Activated CD8-positive, alpha-beta memory T cell treated with anti-CD3 and anti-CD28 coated beads, Interleukin-2, amount 50 U/mL, for 1 hour (primary cell): ENCODE measurements around the gene DENND11.
A peak's percentile ranks its signal among the peaks of the same experiment; 100 is the strongest.

Source experiments
- DNase-seq: peaks from one replicate; pipeline ENCODE4 v3.0.0-alpha.2; 2020; ENCODE audit errors: extremely low read depth

The DENND11 gene, protein sequence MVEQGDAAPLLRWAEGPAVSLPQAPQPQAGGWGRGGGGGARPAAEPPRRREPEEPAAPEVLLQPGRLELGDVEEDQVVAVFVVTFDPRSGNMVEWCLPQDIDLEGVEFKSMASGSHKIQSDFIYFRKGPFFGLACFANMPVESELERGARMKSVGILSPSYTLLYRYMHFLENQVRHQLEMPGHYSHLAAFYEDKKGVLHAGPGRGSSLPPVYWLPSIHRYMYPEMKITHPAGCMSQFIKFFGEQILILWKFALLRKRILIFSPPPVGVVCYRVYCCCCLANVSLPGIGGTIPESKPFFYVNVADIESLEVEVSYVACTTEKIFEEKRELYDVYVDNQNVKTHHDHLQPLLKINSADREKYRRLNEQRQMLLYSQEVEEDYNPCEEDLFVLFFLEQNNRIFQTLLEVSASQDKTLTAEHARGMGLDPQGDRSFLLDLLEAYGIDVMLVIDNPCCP

GRCh38 chr7:141702047-141702567, at the start of gene DENND11:
Gene DENND11, minus strand, starts transcription at chr7:141702166. Its CDS starts 13 bp downstream, at chr7:141702153.
- peak; percentile 10 for DNase-seq

DNA sequence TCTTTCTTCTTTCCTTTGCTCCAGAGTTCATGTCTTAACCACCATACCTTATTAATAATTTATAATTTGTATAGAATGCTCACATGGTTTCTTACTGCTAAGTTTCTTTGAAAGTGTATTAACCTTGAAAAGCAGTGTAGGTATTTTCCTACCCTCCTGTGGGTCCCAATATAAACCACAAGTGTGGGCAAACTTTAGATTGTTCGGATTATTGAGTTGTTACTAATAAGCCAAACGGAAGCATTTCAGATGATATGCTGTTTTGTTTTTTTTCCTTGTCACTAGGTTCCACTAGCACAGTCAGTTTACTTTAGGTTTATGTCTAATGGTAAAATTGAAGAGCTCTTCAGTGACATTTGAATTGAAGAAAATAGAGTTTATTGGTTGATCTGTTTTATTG, 46.4 kb upstream of the DENND11 start:
- no peak for DNase-seq

DNA sequence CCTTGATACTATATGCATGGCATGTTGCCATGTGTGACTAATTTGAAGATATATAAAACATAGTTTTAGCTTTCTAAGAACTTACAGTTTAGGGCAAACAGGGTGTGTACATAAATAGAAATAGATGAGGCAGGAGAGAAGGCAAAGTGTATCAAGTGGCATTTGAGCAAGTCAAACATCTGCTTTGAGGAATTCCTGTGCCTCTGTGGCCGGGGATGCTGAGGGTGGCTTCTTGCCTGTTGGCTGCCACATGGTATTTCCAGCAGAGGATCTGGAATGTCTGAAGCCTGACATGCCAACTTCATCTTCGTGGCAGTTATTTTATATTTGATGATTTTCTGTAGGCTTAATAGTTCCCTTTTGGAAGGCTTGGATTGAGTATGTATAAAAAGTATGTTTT, 42.2 kb upstream of the DENND11 start:
- DNase-seq = no peak

DNA sequence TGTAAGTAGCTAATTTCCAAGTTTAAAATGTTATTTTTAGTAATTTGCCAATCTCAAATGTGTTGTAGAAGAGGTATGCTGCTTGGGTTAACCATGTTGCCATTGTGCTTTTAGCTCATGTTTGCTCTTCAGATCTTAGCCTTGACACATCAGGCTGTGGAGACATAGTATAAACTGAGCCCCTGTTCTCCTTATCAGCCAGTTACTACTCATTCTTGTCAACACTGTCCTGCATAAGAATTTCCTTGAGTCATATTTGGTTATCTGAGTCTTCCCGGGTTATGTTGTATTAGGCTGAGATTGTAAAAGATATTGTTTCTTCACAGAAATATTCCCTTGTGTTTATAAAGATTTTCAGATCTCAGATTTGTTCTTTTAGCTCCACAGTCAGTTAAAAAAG, 40.3 kb upstream of the DENND11 start:
- DNase-seq = no peak

DNA sequence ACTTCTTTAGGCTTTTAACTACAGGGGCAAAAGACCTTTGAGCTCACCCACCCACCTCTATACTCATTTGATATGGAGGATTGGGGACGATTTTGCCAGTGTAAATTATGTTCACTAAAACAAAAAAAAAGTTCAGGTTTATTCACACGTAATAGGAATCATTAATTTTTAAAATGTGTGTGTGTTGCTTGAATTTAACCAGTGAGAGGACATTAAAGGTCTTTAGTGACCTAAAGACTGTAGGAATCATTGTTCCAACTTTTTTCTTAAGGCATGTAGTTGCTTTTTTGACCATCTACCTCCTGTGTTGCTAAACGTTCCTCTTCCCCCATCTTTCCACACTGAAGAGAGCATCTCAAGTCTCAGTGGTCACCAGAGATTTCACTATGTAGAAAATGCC, 37.3 kb upstream of the DENND11 start:
- no peak for DNase-seq

DNA sequence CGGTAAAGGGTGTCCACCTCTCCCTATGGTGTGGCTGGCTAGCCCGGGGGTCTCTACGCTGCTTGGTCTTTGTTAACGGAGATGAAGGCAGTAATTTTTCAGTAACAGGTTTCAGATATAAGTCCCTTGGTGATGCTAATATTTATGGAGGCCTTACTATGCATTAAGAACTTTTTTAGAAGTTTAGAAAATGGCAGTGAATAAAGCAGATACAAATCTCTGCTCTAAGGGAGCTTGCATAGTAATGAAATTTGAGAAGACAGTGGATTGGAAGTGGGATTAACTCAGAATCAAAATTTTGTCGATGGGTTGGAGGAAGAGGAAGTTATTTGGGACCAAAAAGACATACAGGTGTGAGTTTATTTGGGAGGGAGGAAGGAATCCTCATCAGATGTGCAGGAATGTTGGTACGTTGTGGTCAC, 36.6 kb upstream of the DENND11 start:
- DNase-seq = no peak

GRCh38 chr7:141737836-141738591, 36.0 kb upstream of the DENND11 start, which contains the start of gene SSBP1:
Gene SSBP1, plus strand, starts transcription at chr7:141738358. Its CDS starts 809 bp downstream, at chr7:141739167.
- peak; percentile 78 for DNase-seq

GRCh38 chr7:141737118-141737835, 35.3 kb upstream of the DENND11 start:
- peak; percentile 20 for DNase-seq

- no peak for DNase-seq
Measured at GRCh38 chr7:141731476-141732149, 29.6 kb upstream of the DENND11 start.

- DNase-seq = no peak
Measured at GRCh38 chr7:141729020-141729419, 27.1 kb upstream of the DENND11 start.

- no peak for DNase-seq
Measured at GRCh38 chr7:141722529-141722928, 20.6 kb upstream of the DENND11 start.

DNA sequence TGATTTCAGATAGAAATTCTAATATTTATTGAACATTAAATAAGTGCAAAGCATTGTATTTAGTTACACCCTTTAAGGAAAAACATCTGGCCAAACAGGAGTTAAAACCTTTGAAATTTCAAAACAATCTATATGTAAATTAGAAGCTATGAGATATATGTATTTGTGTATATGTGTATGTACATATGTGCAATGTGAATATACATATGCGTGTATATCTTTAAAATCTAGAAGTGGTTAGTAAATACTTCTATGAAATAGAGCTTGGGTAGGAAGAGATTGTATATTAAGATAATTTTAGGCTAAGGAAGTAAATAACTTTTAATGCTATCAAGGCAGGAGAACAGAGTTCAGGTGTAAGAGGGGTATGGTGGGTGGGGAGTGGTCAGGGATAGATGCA, 15.5 kb upstream of the DENND11 start:
- no peak for DNase-seq

DNA sequence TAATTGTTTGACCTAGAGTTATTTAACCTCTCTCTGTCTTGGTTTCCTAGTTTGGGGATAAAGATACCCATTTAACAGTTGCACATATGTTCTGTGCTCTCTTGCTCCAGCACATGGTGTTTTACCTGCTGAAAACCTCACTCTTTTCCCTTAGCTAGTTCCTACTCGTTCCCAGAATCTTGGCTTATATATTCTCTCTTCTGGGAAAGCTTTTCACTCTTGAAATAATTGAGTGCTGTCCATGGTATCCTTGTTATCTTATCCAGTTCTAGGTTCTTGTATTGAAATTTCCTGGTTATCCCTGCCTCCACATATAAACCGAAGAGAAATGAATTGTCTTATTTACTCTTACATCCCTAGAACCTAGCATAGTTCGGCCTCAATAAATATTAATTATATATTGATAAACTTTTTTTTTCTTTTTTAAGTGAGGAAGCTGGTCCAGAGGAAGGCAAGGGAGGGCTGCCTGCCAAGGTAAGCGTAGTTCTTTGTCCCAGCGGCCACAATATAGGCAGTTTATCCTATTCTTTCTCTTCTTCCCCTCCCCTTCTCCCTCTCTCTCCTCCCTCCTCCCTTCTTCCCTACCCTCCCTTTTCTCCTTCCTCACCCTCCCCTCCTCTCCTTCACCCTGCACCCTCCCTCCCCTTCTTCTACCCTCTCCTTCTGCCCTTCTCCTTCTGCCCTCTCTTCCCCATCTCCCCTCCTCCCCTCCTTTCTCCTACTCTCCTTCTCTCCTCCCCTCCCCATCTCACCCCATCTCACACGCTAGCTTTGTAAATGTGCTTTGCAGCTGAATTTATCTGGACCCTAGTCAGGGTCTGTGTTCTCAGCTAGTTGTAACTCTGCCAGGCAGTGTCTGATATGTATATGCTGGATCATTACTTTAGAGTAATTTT, 14.1 kb upstream of the DENND11 start:
- DNase-seq = no peak

DNA sequence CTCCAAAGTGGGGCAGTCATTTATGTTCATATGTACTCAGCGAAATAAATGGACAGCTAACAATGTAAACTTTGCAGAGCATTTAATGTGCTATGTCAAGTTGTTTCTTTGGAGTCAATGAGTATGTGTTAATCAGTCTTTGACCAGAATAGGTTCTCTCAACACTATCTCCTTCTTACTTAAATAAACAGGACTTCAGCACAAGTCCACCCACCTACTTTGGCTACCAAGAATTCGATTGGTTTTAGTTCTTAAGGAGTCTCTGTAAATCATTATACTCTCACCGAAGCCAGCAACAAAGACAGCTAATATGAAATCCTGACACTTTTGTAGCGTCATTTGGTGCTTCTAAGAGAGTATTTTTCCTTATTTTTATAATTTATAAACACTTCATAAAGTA, 13.1 kb upstream of the DENND11 start:
- DNase-seq = no peak

GRCh38 chr7:141714571-141714970, 12.6 kb upstream of the DENND11 start:
- no peak for DNase-seq

- no peak for DNase-seq
Measured at GRCh38 chr7:141713890-141714289, 11.9 kb upstream of the DENND11 start.

DNA sequence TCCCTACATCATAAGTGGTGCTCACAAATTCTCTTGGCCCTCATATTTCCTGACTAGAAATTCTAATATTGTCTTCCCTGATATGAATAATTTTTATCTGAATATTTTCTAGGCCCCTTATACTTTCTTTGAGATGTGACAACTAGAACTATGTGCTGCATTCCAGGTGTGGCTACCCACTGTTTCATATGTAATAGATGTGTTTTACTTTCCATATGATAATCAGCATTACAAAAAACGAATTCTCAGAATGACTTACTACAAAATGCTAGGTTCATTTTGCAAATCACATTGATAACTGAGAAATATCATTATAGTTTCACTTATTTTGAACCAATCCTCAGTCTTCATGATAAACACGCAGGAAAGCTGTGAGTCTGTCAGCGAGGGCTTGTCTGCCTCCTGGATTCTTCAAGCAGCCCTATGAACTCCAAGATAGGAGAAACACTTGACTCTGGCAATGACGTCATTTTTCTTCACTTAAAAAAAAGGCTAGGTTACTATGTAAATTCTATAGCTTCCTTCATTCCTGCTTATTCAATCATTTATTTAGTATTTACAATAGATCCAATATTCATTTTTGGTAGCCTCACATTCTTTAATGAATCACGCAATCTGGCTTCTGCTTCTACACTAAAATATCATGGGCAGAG, 10.8 kb upstream of the DENND11 start:
- DNase-seq = no peak

DNA sequence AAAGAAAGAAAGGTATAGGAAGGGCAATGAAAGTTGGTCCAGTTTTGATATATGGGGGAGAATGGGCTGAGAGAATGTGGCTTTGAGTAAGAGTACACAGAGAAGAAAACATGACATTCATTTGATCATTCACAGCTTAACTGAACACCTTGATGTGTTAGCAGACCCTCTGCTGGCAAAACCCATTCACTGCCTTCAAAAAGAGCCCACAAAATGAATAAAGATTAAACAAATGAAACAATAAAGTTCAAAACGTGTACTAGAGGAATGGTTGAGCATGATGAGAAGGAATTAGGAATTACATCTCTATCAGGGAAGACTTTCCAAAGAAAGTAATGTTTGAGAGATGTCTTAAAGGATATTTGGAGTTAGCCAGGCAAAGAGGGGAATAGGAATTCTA, 8.3 kb upstream of the DENND11 start:
- DNase-seq = no peak

DNA sequence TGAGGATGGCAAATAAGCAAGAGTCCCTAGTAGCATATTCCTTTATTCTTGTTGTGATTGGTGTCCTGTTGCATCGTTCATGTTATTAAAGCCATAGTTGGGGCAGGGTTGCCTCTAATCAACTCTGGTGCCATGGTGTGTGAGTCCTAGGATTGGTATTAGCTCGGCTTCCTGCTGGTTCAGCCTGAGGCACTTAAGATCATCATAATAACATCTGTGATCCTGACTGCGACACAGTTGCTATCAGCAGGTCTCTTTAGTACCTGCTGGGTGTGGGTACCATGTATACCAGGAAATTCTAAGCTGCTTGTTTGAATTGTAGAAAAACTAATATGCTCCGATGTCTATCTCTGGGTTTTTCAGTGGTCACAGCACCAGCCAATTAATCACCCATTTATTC, 7.8 kb upstream of the DENND11 start:
- DNase-seq = no peak

GRCh38 chr7:141709318-141709717, 7.4 kb upstream of the DENND11 start:
- DNase-seq = no peak
